Endothelial cell of umbilical vein (primary cell): ENCODE measurements around the gene RSPRY1. TPM values are rescaled to one million over a fixed set of nuclear protein-coding genes. Genes with fewer than 3 reads are reported as not detected.

Experiments used
- BruUV-seq: library from RNA; stranded (reverse); fragments of 400-500 nt; replicated peaks from 2 replicates; lab custom pipeline; 2021; lab: Mats Ljungman, UMichigan
- CTCF ChIA-PET: fragments of 300-600, 350-600 bp; sonication (Branson Sonifier 250); formaldehyde crosslinking; loops from one replicate; lab custom pipeline; 2021; ENCODE audit warnings: antibody characterized with exemption, inconsistent platforms; lab: Charles Lee
- POLR2A ChIA-PET: fragments of 300-600, 350-600 bp; sonication (Branson Sonifier 250); formaldehyde crosslinking; loops from one replicate; lab custom pipeline; 2021; ENCODE audit warnings: antibody characterized with exemption, inconsistent platforms; lab: Charles Lee
- DNase-seq: peaks from one replicate; pipeline ENCODE4 v3.0.0-alpha.2; 2011; ENCODE audit warnings: low read depth, low spot score
- FAIRE-seq: peaks from 2 replicates; lab custom pipeline; 2011; peaks lifted over from hg19 to GRCh38; lab: Jason Lieb, UNC
- H2AFZ ChIP-seq: 2 replicates; pipeline ENCODE4 v1.6.0; 2012; ENCODE audit warnings: low read depth, low read length, control low read depth, inconsistent platforms
- H3K27ac ChIP-seq: 2 replicates; pipeline ENCODE4 v1.5.1; 2011; ENCODE audit warnings: low read depth, mild to moderate bottlenecking, control low read depth, low read length, moderate library complexity; ENCODE audit not compliant: insufficient read depth
- H3K27me3 ChIP-seq, 2 experiments: 2 replicates each; pipeline versions ENCODE4 v1.6.0 to v1.6.1; 2011; ENCODE audit warnings: low read length in 2 of 2, mixed read lengths in 1 of 2; ENCODE audit not compliant: control insufficient read depth in 2 of 2, insufficient read depth in 2 of 2
- H3K36me3 ChIP-seq, 2 experiments: 2 replicates in 1 of 2; 3 replicates in 1 of 2; pipeline ENCODE4 v1.5.1; 2011; ENCODE audit warnings: low read length in 2 of 2, mild to moderate bottlenecking in 1 of 2, moderate library complexity in 1 of 2; ENCODE audit not compliant: control insufficient read depth in 2 of 2, insufficient read depth in 2 of 2; ENCODE audit errors: extremely low read depth in 1 of 2
- H3K4me1 ChIP-seq: 3 replicates; pipeline ENCODE4 v1.5.1; 2011; ENCODE audit warnings: mild to moderate bottlenecking, low read length; ENCODE audit not compliant: control insufficient read depth, insufficient read depth; ENCODE audit errors: extremely low read depth
- H3K4me2 ChIP-seq: 2 replicates; pipeline ENCODE4 v1.6.1; 2011; ENCODE audit warnings: low read length, control low read depth, mixed read lengths; ENCODE audit not compliant: insufficient read depth
- H3K4me3 ChIP-seq, 3 experiments: fragments of 200-600 bp in 1 of 3; sonication (generic), shearing (Covaris generic) in 1 of 3; replicated peaks in 1 of 3; 2 replicates each; pipeline ENCODE4 v1.5.1; 2011 to 2016; ENCODE audit warnings: control low read depth in 3 of 3, low read length in 3 of 3, mild to moderate bottlenecking in 2 of 3, inconsistent platforms in 1 of 3, low read depth in 1 of 3, moderate library complexity in 1 of 3; ENCODE audit not compliant: insufficient read depth in 1 of 3
- H3K79me2 ChIP-seq: 2 replicates; pipeline ENCODE4 v1.6.0; 2012; ENCODE audit warnings: low read length, inconsistent platforms; ENCODE audit not compliant: control insufficient read depth, insufficient read depth
- H3K9ac ChIP-seq: replicated peaks from 2 replicates; pipeline ENCODE3; 2011; ENCODE audit warnings: low read length, control low read depth; ENCODE audit not compliant: insufficient read depth; ENCODE audit errors: extremely low read depth
- H3K9me1 ChIP-seq: replicated peaks from 3 replicates; pipeline ENCODE4 v1.6.0; 2011; ENCODE audit warnings: mild to moderate bottlenecking, low read length; ENCODE audit not compliant: control insufficient read depth, insufficient read depth; ENCODE audit errors: extremely low read depth
- H3K9me3 ChIP-seq: replicated peaks from 2 replicates; pipeline ENCODE4 v1.5.1; 2012; ENCODE audit warnings: low read length, inconsistent platforms; ENCODE audit not compliant: control insufficient read depth, insufficient read depth
- H4K20me1 ChIP-seq: replicated peaks from 2 replicates; pipeline ENCODE3; 2011; ENCODE audit warnings: mild to moderate bottlenecking, low read length; ENCODE audit not compliant: control insufficient read depth, insufficient read depth; ENCODE audit errors: extremely low read depth
- EZH2 ChIP-seq: IDR thresholded peaks from 2 replicates; pipeline ENCODE4 v1.6.1; 2012; ENCODE audit warnings: borderline replicate concordance, low read depth, mild to moderate bottlenecking, moderate library complexity, low read length, inconsistent platforms; ENCODE audit not compliant: severe bottlenecking
- FOS ChIP-seq: IDR thresholded peaks from 2 replicates; pipeline ENCODE4 v1.6.1; 2011; ENCODE audit warnings: mild to moderate bottlenecking, low read length, moderate library complexity, borderline replicate concordance; ENCODE audit not compliant: insufficient read depth
- GATA2 ChIP-seq: IDR thresholded peaks from 2 replicates; pipeline ENCODE4 v1.7.0; 2011; ENCODE audit warnings: low read depth, mild to moderate bottlenecking, moderate library complexity, mixed read lengths, low read length; ENCODE audit not compliant: insufficient read length, insufficient read depth
- JUN ChIP-seq: IDR thresholded peaks from 2 replicates; pipeline ENCODE4 v1.6.1; 2011; ENCODE audit warnings: borderline replicate concordance, low read depth; ENCODE audit not compliant: insufficient read length, insufficient read depth
- MYC ChIP-seq: IDR thresholded peaks from one replicate; pipeline ENCODE4 v1.6.1; 2011; ENCODE audit warnings: mild to moderate bottlenecking, low read depth, low read length
- POLR2A ChIP-seq: IDR thresholded peaks from 2 replicates; pipeline ENCODE4 v1.6.1; 2012; ENCODE audit warnings: low read depth, mild to moderate bottlenecking, control low read depth, low read length
- POLR2AphosphoS5 ChIP-seq: IDR thresholded peaks from 2 replicates; pipeline ENCODE4 v1.6.1; 2012; ENCODE audit warnings: low read depth, mild to moderate bottlenecking, control low read depth, low read length, moderate library complexity; ENCODE audit not compliant: insufficient read depth
- dilution Hi-C: fragments of 300-500 bp; cut with MboI; formaldehyde crosslinking; loops from one replicate; pipeline ENCODE4 v1.15.0; 2019; ENCODE audit warnings: low sequenced_read_pairs; ENCODE audit not compliant: extremely low pct_ligation_motif_present
- intact Hi-C: fragments of 100-400 bp; cut with micrococcal nuclease; formaldehyde crosslinking; loops from one replicate; pipeline ENCODE4 v1.10.0; 2022
- polyA plus RNA-seq, 4 experiments: library from polyadenylated mRNA; depleted of rRNA in 3 of 4; stranded (reverse) in 3 of 4; unstranded in 1 of 4; fragments of >200 nt; gene quantifications; 2 replicates each; pipeline versions ENCODE4 v1.2.1 to v1.2.3, GENCODE V29; 2011 to 2012; ENCODE audit warnings: missing spikeins in 1 of 4
- total RNA-seq: library from RNA; stranded (reverse); gene quantifications from 2 replicates; pipeline ENCODE4 v1.2.3, GENCODE V29; 2021
- TF ChIP-seq, protein P1 (sequence below), 2 donors: IDR thresholded peaks; 1 replicate in 1 of 2; 2 replicates in 1 of 2; pipeline ENCODE4 v1.5.1; 2011; ENCODE audit warnings: low read length in 2 of 2, mild to moderate bottlenecking in 2 of 2, moderate library complexity in 2 of 2, control low read depth in 1 of 2, inconsistent platforms in 1 of 2, low read depth in 1 of 2; ENCODE audit not compliant: insufficient read depth in 1 of 2; ENCODE audit errors: extremely low read depth in 1 of 2
- TF ChIP-seq, protein P2 (sequence below): IDR thresholded peaks from 2 replicates; pipeline ENCODE4 v1.6.1; 2011; ENCODE audit not compliant: insufficient read depth, insufficient read length

The RSPRY1 gene
- total and polyA plus RNA-seq, 2 donors (not counting 3 experiments of a cell fraction or from before 2014, with no cell fraction given): 28.5 to 55.1 TPM

DNA sequence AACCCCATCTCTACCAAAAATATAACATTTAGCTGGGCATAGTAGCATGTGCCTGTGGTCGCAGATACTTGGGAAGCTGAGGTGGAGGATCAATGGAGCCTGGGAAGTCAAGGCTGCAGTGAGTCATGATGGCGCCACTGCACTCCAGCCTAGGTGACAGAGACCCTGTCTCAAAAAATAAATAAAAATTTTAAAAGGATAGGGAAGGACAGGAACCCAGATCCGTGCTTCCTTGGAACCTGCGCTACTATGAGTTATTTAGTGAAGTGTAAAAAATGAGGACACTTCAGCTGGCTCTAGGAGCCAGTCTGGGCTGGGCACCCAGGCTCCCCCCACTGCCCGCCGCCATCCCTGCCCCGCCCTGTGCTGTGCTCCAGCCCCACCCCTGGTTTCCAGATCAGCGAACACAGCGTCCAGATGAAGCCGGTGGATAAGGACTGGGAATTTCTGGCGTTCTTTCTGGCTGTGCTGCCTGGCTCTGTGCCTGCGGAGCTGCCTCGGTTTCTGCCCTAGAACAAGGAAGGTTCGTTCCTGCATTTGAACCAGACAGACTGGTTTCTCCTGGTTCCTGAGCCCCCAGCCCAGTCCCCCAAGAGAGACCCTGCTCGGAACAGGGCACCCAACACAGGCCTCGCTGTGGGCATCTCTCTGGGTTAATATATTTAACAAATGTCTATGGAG, 79.9 kb downstream of the RSPRY1 start:
- BruUV-seq: no TSS peak
- FAIRE-seq (peak; percentile 96), DNase-seq (peak; percentile 83)
- Histone ChIP-seq H3K27me3 (no peaks in the 10 kb centered on the region), H3K4me1 (peaks cover 21% of the 10 kb centered on the region), H3K79me2 (no peaks in the 10 kb centered on the region), H3K36me3 (no peaks in the 10 kb centered on the region), H3K27ac (peak overlapping the region; percentile 77), H2AFZ (peak overlapping the region; percentile 75), H3K9me3 (no peaks in the 10 kb centered on the region), H4K20me1 (no peaks in the 10 kb centered on the region), H3K9me1 (no peaks in the 10 kb centered on the region), H3K9ac (peak overlapping the region; percentile 70), H3K4me3 (peak overlapping the region in 1 of 3 experiments; percentile 41), H3K4me2 (peak overlapping the region; percentile 64)
- intact Hi-C loops: loop anchor here (1.0 to 2.0 kb wide), 2 partner anchors 19 to 33 kb away; partner anchors contain the start of gene PLLP
- TF ChIP-seq GATA2 (peak; percentile 51), EZH2 (no peak), MYC (no peak), FOS (no peak), JUN (no peak), POLR2A (peak; percentile 49), POLR2AphosphoS5 (peak; percentile 26)
- TF ChIP-seq, protein P1, sequence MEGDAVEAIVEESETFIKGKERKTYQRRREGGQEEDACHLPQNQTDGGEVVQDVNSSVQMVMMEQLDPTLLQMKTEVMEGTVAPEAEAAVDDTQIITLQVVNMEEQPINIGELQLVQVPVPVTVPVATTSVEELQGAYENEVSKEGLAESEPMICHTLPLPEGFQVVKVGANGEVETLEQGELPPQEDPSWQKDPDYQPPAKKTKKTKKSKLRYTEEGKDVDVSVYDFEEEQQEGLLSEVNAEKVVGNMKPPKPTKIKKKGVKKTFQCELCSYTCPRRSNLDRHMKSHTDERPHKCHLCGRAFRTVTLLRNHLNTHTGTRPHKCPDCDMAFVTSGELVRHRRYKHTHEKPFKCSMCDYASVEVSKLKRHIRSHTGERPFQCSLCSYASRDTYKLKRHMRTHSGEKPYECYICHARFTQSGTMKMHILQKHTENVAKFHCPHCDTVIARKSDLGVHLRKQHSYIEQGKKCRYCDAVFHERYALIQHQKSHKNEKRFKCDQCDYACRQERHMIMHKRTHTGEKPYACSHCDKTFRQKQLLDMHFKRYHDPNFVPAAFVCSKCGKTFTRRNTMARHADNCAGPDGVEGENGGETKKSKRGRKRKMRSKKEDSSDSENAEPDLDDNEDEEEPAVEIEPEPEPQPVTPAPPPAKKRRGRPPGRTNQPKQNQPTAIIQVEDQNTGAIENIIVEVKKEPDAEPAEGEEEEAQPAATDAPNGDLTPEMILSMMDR (IDR thresholded peaks at IDR 0.05; ENCODE audit: extremely low read depth in 1 of 2, insufficient read depth in 1 of 2, low read depth in 1 of 2, low read length in 2 of 2): no peak
- TF ChIP-seq, protein P2, sequence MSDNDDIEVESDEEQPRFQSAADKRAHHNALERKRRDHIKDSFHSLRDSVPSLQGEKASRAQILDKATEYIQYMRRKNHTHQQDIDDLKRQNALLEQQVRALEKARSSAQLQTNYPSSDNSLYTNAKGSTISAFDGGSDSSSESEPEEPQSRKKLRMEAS: no peak
- dilution Hi-C loops: no loop called here
- CTCF ChIA-PET: interaction anchor here (1.2 kb wide), 1 partner anchor 9 kb away, joined by 4 read pairs; no protein-coding TSS in a partner anchor
- POLR2A ChIA-PET: interaction anchor here (0.7 to 1.1 kb wide), 2 partner anchors 15 to 25 kb away, joined by 3 read pairs; no protein-coding TSS in a partner anchor
